ENCODE measurements around the gene ENSA.

Gene ENSA

DNA sequence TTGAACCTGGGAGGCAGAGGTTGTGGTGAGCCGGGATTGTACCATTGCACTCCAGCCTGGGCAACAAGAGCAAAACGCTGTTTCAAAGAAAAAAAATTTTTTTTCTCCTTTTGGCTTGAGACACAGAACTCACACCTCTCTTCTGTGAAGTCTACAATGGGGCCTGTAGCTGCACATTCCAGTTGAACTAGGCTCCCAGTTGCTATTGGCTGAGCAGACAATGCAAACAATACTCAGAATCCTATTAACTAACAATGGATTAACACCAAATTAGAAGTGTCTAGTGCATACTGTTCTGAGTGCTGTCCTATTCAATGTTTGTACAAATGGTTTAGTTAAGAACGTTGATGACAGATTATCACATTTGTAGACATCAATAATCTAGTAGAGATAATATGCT lies 32.4 kb downstream of the ENSA start:
- TF ChIP-seq CREB1 (IDR thresholded peaks at IDR 0.05; ENCODE audit: low read depth) (no peak), YY1 (IDR thresholded peaks at IDR 0.05; ENCODE audit: low read depth) (no peak), CEBPB (IDR thresholded peaks at IDR 0.05) (no peak), EP300 (IDR thresholded peaks at IDR 0.05; ENCODE audit: borderline replicate concordance) (no peak), NFIC (IDR thresholded peaks at IDR 0.05) (no peak), TCF12 (IDR thresholded peaks at IDR 0.05; ENCODE audit: low read depth) (no peak), TAF1 (IDR thresholded peaks at IDR 0.05; ENCODE audit: low read depth) (no peak), RAD21 (IDR thresholded peaks at IDR 0.05; ENCODE audit: low read depth) (no peak), FOXM1 (IDR thresholded peaks at IDR 0.05; ENCODE audit: borderline replicate concordance, low read depth) (no peak), ZBTB7A (IDR thresholded peaks at IDR 0.05; ENCODE audit: low read depth) (no peak), TEAD4 (IDR thresholded peaks at IDR 0.05) (no peak)
- TF ChIP-seq, protein P1, sequence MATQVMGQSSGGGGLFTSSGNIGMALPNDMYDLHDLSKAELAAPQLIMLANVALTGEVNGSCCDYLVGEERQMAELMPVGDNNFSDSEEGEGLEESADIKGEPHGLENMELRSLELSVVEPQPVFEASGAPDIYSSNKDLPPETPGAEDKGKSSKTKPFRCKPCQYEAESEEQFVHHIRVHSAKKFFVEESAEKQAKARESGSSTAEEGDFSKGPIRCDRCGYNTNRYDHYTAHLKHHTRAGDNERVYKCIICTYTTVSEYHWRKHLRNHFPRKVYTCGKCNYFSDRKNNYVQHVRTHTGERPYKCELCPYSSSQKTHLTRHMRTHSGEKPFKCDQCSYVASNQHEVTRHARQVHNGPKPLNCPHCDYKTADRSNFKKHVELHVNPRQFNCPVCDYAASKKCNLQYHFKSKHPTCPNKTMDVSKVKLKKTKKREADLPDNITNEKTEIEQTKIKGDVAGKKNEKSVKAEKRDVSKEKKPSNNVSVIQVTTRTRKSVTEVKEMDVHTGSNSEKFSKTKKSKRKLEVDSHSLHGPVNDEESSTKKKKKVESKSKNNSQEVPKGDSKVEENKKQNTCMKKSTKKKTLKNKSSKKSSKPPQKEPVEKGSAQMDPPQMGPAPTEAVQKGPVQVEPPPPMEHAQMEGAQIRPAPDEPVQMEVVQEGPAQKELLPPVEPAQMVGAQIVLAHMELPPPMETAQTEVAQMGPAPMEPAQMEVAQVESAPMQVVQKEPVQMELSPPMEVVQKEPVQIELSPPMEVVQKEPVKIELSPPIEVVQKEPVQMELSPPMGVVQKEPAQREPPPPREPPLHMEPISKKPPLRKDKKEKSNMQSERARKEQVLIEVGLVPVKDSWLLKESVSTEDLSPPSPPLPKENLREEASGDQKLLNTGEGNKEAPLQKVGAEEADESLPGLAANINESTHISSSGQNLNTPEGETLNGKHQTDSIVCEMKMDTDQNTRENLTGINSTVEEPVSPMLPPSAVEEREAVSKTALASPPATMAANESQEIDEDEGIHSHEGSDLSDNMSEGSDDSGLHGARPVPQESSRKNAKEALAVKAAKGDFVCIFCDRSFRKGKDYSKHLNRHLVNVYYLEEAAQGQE (IDR thresholded peaks at IDR 0.05; ENCODE audit: low read depth): no peak
- TF ChIP-seq, protein P2, sequence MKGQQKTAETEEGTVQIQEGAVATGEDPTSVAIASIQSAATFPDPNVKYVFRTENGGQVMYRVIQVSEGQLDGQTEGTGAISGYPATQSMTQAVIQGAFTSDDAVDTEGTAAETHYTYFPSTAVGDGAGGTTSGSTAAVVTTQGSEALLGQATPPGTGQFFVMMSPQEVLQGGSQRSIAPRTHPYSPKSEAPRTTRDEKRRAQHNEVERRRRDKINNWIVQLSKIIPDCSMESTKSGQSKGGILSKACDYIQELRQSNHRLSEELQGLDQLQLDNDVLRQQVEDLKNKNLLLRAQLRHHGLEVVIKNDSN (IDR thresholded peaks at IDR 0.05): no peak
- TF ChIP-seq, protein P3, sequence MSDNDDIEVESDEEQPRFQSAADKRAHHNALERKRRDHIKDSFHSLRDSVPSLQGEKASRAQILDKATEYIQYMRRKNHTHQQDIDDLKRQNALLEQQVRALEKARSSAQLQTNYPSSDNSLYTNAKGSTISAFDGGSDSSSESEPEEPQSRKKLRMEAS (IDR thresholded peaks at IDR 0.05): no peak

DNA sequence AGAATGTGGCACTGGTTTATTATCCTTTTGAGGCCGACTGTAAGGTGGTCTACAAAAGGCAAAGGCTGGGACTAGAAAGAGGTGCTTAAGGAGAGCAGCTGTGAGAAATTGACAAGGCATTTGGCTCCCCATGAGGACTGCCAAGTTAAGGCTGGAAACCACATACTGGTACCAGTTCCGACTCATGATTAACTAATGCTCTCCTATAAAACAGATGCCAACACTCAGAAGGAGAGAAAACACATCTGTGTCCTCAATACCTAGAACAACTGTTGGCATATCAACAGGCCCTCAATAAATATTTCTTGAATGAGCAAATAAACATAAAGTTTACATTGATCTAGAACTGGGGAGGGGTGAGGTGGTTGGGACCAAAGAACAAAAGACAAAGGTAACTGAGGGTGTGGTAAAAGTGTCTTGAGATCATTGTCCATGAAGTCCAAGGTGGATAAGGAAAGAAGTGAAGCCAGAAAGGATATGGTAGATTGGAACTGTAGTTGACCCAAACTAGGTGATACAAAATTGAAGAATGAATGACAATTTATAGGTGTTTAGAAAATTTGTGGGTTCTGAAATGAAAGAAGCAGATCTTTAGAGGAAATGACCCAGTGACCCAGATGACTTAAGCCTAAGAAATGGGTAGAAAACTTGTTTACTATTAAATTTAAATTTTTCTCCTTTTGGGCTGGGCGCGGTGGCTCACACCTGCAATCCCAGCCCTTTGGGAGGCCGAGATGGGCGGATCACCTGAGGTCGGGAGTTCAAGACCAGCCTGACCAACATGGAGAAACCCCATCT lies 33.1 kb downstream of the ENSA start:
- no peak for TF ChIP-seq FOXM1 (IDR thresholded peaks at IDR 0.05; ENCODE audit: borderline replicate concordance, low read depth)
- TF ChIP-seq NFIC (IDR thresholded peaks at IDR 0.05): no peak
- no peak for TF ChIP-seq RAD21 (IDR thresholded peaks at IDR 0.05; ENCODE audit: low read depth)
- no peak for TF ChIP-seq TEAD4 (IDR thresholded peaks at IDR 0.05)

DNA sequence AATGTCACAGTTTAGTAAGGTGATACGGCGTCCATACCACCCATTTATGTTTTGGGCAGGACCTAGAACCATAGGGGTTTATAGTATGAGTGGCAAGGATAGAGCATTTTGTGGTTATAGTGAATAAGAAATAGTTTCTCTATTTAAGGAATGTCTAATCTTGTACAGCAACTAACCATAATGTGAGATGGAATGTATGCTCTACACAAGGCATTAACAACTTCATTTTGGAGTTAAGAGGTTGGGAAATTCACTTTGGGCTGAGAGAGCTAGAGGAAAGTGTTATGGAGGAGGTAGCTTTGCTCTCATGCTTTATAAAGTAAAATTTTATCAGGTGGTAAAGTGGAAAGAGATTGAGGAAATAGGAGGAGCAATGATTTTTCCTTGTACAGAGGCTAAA lies 47.0 kb downstream of the ENSA start:
- TF ChIP-seq TAF1 (IDR thresholded peaks at IDR 0.05; ENCODE audit: low read depth): no peak
- no peak for TF ChIP-seq ZBTB7A (IDR thresholded peaks at IDR 0.05; ENCODE audit: low read depth)
- TF ChIP-seq, protein P3 (IDR thresholded peaks at IDR 0.05): no peak
- TF ChIP-seq, protein P2 (IDR thresholded peaks at IDR 0.05): no peak
- TF ChIP-seq FOXM1 (IDR thresholded peaks at IDR 0.05; ENCODE audit: borderline replicate concordance, low read depth): no peak
- TF ChIP-seq TCF12 (IDR thresholded peaks at IDR 0.05; ENCODE audit: low read depth): no peak
- no peak for TF ChIP-seq EP300 (IDR thresholded peaks at IDR 0.05; ENCODE audit: borderline replicate concordance)
- TF ChIP-seq, protein P1 (IDR thresholded peaks at IDR 0.05; ENCODE audit: low read depth): no peak
- no peak for TF ChIP-seq EGR1 (IDR thresholded peaks at IDR 0.05)
- no peak for TF ChIP-seq RAD21 (IDR thresholded peaks at IDR 0.05; ENCODE audit: low read depth)
- no peak for TF ChIP-seq CEBPB (IDR thresholded peaks at IDR 0.05)
- no peak for TF ChIP-seq NFIC (IDR thresholded peaks at IDR 0.05)
- TF ChIP-seq CREB1 (IDR thresholded peaks at IDR 0.05; ENCODE audit: low read depth): no peak
- no peak for TF ChIP-seq TEAD4 (IDR thresholded peaks at IDR 0.05)
- no peak for TF ChIP-seq YY1 (IDR thresholded peaks at IDR 0.05; ENCODE audit: low read depth)

DNA sequence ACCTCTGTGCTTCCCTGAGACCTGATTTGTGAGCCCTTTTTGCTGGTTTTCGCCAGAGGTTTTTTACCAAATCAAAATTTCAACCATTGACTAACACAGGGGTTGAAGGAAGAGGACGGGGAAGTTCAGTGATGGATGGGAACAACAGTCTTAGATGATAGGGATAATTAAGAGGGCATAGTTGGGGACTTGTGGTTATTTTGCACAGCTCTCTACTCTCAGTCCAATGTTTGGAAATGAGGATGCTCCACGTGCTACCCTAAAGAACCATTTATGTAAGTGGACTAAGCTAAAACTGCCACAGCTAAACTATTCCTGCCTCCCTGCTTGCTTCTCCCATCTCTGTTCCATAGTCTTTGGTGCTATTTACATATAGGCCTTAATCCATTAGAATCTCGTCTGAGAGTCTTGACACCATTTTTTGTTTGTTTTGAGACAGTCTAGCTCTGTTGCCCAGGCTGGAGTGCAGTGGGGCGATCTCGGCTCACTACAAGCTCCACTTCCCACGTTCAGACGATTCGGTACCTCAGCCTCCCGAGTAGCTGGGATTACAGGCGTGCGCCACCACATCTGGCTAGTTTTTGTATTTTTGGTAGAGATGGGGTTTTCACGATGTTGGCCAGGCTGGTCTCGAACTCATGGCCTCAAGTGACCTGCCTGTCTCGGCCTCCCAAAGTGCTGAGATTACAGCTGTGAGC lies 49.3 kb downstream of the ENSA start:
- no peak for TF ChIP-seq RAD21 (IDR thresholded peaks at IDR 0.05; ENCODE audit: low read depth)
- TF ChIP-seq, protein P3 (IDR thresholded peaks at IDR 0.05): no peak
- TF ChIP-seq EGR1 (IDR thresholded peaks at IDR 0.05): no peak
- TF ChIP-seq TCF12 (IDR thresholded peaks at IDR 0.05; ENCODE audit: low read depth): no peak
- TF ChIP-seq, protein P2 (IDR thresholded peaks at IDR 0.05): no peak
- TF ChIP-seq EP300 (IDR thresholded peaks at IDR 0.05; ENCODE audit: borderline replicate concordance): no peak
- TF ChIP-seq, protein P1 (IDR thresholded peaks at IDR 0.05; ENCODE audit: low read depth): no peak
- TF ChIP-seq FOXM1 (IDR thresholded peaks at IDR 0.05; ENCODE audit: borderline replicate concordance, low read depth): no peak
- TF ChIP-seq TAF1 (IDR thresholded peaks at IDR 0.05; ENCODE audit: low read depth): no peak
- TF ChIP-seq TEAD4 (IDR thresholded peaks at IDR 0.05): no peak
- TF ChIP-seq CREB1 (IDR thresholded peaks at IDR 0.05; ENCODE audit: low read depth): no peak
- TF ChIP-seq CEBPB (IDR thresholded peaks at IDR 0.05): no peak
- TF ChIP-seq ZBTB7A (IDR thresholded peaks at IDR 0.05; ENCODE audit: low read depth): no peak
- TF ChIP-seq YY1 (IDR thresholded peaks at IDR 0.05; ENCODE audit: low read depth): no peak
- TF ChIP-seq NFIC (IDR thresholded peaks at IDR 0.05): no peak

Measured in Ishikawa (cell line).